NCI-H1092 treated with DMSO at 0.1 percent for 48 hours (cell line): Measurements from ENCODE around the gene PLEKHA6.
"Not testable (repeated sequence)": the region's sequence is repeated elsewhere in the genome, so short reads cannot be mapped to it uniquely, and the experiment has no call there.

Source experiments
- DNase-seq: peaks from one replicate; lab custom pipeline; 2025; lab: John Stamatoyannopoulos, UW

Gene PLEKHA6

GRCh38 chr1:204335533-204335932 is 24.2 kb downstream of the PLEKHA6 start:
- DNase-seq = no peak

GRCh38 chr1:204335085-204335484 is 24.6 kb downstream of the PLEKHA6 start:
- peak; percentile 19 for DNase-seq

GRCh38 chr1:204334455-204334854 is 25.3 kb downstream of the PLEKHA6 start:
- no peak for DNase-seq

- no peak for DNase-seq
Observed at GRCh38 chr1:204333427-204333826, 26.3 kb downstream of the PLEKHA6 start.

GRCh38 chr1:204331847-204332487 is 27.8 kb downstream of the PLEKHA6 start:
- no peak for DNase-seq

- DNase-seq = no peak
Observed at GRCh38 chr1:204331275-204331674, 28.5 kb downstream of the PLEKHA6 start.

- DNase-seq = not testable (repeated sequence)
Observed at GRCh38 chr1:204327870-204328269, 31.9 kb downstream of the PLEKHA6 start.

GRCh38 chr1:204327359-204327758 is 32.4 kb downstream of the PLEKHA6 start:
- no peak for DNase-seq

GRCh38 chr1:204326771-204327300 is 32.9 kb downstream of the PLEKHA6 start:
- DNase-seq = no peak

GRCh38 chr1:204325944-204326343 is 33.8 kb downstream of the PLEKHA6 start:
- no peak for DNase-seq

- no peak for DNase-seq
Observed at GRCh38 chr1:204323887-204324286, 35.8 kb downstream of the PLEKHA6 start.

GRCh38 chr1:204322339-204322868 is 37.3 kb downstream of the PLEKHA6 start:
- no peak for DNase-seq

GRCh38 chr1:204321665-204322064 is 38.1 kb downstream of the PLEKHA6 start:
- DNase-seq = no peak

- DNase-seq = no peak
Observed at GRCh38 chr1:204321051-204321450, 38.7 kb downstream of the PLEKHA6 start.

GRCh38 chr1:204320382-204320804 is 39.3 kb downstream of the PLEKHA6 start:
- no peak for DNase-seq

GRCh38 chr1:204319462-204319861 is 40.3 kb downstream of the PLEKHA6 start:
- DNase-seq = no peak

- no peak for DNase-seq
Observed at GRCh38 chr1:204319027-204319426, 40.7 kb downstream of the PLEKHA6 start.

GRCh38 chr1:204318324-204318723 is 41.4 kb downstream of the PLEKHA6 start:
- no peak for DNase-seq

- no peak for DNase-seq
Observed at GRCh38 chr1:204317170-204317569, 42.6 kb downstream of the PLEKHA6 start.

- DNase-seq = no peak
Observed at GRCh38 chr1:204316164-204316563, 43.6 kb downstream of the PLEKHA6 start.

GRCh38 chr1:204314893-204315658 is 44.7 kb downstream of the PLEKHA6 start:
- no peak for DNase-seq

GRCh38 chr1:204314171-204314892 is 45.4 kb downstream of the PLEKHA6 start:
- DNase-seq = peak; percentile 43
